Astrocyte (in vitro differentiated cells and primary cell): ENCODE measurements around the gene NKAP. TPM values are rescaled to one million over a fixed set of nuclear protein-coding genes. Genes with fewer than 3 reads are reported as not detected.

ENCODE experiments used
- DNase-seq: peaks from one replicate; pipeline ENCODE4 v3.0.0-alpha.2; 2010; ENCODE audit warnings: low read depth
- FAIRE-seq: peaks from 2 replicates; lab custom pipeline; 2011; peaks lifted over from hg19 to GRCh38; lab: Jason Lieb, UNC
- H2AFZ ChIP-seq: 2 replicates; pipeline ENCODE4 v1.6.0; 2012; ENCODE audit warnings: low read depth, low read length, inconsistent platforms
- H3K27ac ChIP-seq: 2 replicates; pipeline ENCODE4 v1.5.1; 2011; ENCODE audit warnings: low read depth, low read length, inconsistent platforms
- H3K27me3 ChIP-seq: 2 replicates; pipeline ENCODE4 v1.6.0; 2011; ENCODE audit warnings: low read length, inconsistent platforms; ENCODE audit not compliant: insufficient read depth
- H3K36me3 ChIP-seq: 2 replicates; pipeline ENCODE4 v1.5.1; 2011; ENCODE audit warnings: low read length, inconsistent platforms; ENCODE audit not compliant: insufficient read depth
- H3K4me1 ChIP-seq: 2 replicates; pipeline ENCODE4 v1.5.1; 2011; ENCODE audit warnings: low read length, inconsistent platforms; ENCODE audit not compliant: insufficient read depth
- H3K4me2 ChIP-seq: 2 replicates; pipeline ENCODE4 v1.6.0; 2012; ENCODE audit warnings: low read length, inconsistent platforms
- H3K4me3 ChIP-seq: 2 replicates; pipeline ENCODE4 v1.5.1; 2011; ENCODE audit warnings: low read depth, mild to moderate bottlenecking, low read length, inconsistent platforms; ENCODE audit not compliant: insufficient read depth
- H3K79me2 ChIP-seq: 2 replicates; pipeline ENCODE4 v1.6.0; 2012; ENCODE audit warnings: mild to moderate bottlenecking, low read length, inconsistent platforms; ENCODE audit not compliant: insufficient read depth
- H3K9ac ChIP-seq: 2 replicates; pipeline ENCODE4 v1.6.0; 2012; ENCODE audit warnings: mild to moderate bottlenecking, low read length, inconsistent platforms
- H3K9me3 ChIP-seq: 2 replicates; pipeline ENCODE4 v1.5.1; 2012; ENCODE audit warnings: low read depth, mild to moderate bottlenecking, low read length, inconsistent platforms; ENCODE audit not compliant: insufficient read depth
- H4K20me1 ChIP-seq: 2 replicates; pipeline ENCODE4 v1.6.0; 2012; ENCODE audit warnings: low read length, inconsistent platforms; ENCODE audit not compliant: insufficient read depth
- H3K27ac Mint-ChIP-seq: one replicate; pipeline ENCODE4 v1.8.0; 2021; ENCODE audit warnings: mild to moderate bottlenecking, mixed read lengths; ENCODE audit not compliant: unreplicated experiment
- H3K27me3 Mint-ChIP-seq: one replicate; pipeline ENCODE4 v1.8.0; 2021; ENCODE audit warnings: low read depth, mixed read lengths; ENCODE audit not compliant: unreplicated experiment
- H3K36me3 Mint-ChIP-seq: one replicate; pipeline ENCODE4 v1.8.0; 2021; ENCODE audit warnings: low read depth, mixed read lengths; ENCODE audit not compliant: unreplicated experiment
- H3K4me1 Mint-ChIP-seq: one replicate; pipeline ENCODE4 v1.8.0; 2021; ENCODE audit warnings: low read depth, mixed read lengths; ENCODE audit not compliant: unreplicated experiment
- H3K4me3 Mint-ChIP-seq: one replicate; pipeline ENCODE4 v1.8.0; 2021; ENCODE audit warnings: mild to moderate bottlenecking, moderate library complexity, mixed read lengths; ENCODE audit not compliant: unreplicated experiment
- H3K9me3 Mint-ChIP-seq: one replicate; pipeline ENCODE4 v1.8.0; 2021; ENCODE audit warnings: mild to moderate bottlenecking, mixed read lengths; ENCODE audit not compliant: unreplicated experiment
- EZH2 ChIP-seq: IDR thresholded peaks from 2 replicates; pipeline ENCODE4 v1.6.1; 2012; ENCODE audit warnings: mild to moderate bottlenecking, low read length, inconsistent platforms; ENCODE audit not compliant: insufficient read depth
- total RNA-seq: library from RNA; stranded (reverse); gene quantifications from 2 replicates; pipeline ENCODE4 v1.2.1, GENCODE V29; 2021
- TF ChIP-seq, protein P1 (sequence below): IDR thresholded peaks from 2 replicates; pipeline ENCODE4 v1.5.1; 2011; ENCODE audit warnings: low read depth, mild to moderate bottlenecking, inconsistent platforms, low read length, moderate library complexity; ENCODE audit not compliant: insufficient read depth

Gene NKAP
- total RNA-seq, 1 donor from 2014 or later = 7.1 TPM

- Histone ChIP-seq H3K4me2 (no peak overlapping the region), H3K27ac (no peak overlapping the region), H3K9ac (no peak overlapping the region), H2AFZ (no peak overlapping the region), H3K27me3 (no peaks in the 10 kb centered on the region), H3K4me3 (no peak overlapping the region), H3K79me2 (no peaks in the 10 kb centered on the region), H3K36me3 (peaks cover 3% of the 10 kb centered on the region), H3K9me3 (no peaks in the 10 kb centered on the region), H4K20me1 (no peaks in the 10 kb centered on the region), H3K4me1 (no peaks in the 10 kb centered on the region)
- Mint-ChIP-seq H3K27ac (no peak overlapping the region), H3K27me3 (no peaks in the 10 kb centered on the region), H3K36me3 (peaks cover 2% of the 10 kb centered on the region), H3K4me1 (no peaks in the 10 kb centered on the region), H3K4me3 (no peak overlapping the region), H3K9me3 (no peaks in the 10 kb centered on the region)
- FAIRE-seq (peak; percentile 93), DNase-seq (peak; percentile 29)
- no peak for TF ChIP-seq EZH2
- TF ChIP-seq, protein P1, sequence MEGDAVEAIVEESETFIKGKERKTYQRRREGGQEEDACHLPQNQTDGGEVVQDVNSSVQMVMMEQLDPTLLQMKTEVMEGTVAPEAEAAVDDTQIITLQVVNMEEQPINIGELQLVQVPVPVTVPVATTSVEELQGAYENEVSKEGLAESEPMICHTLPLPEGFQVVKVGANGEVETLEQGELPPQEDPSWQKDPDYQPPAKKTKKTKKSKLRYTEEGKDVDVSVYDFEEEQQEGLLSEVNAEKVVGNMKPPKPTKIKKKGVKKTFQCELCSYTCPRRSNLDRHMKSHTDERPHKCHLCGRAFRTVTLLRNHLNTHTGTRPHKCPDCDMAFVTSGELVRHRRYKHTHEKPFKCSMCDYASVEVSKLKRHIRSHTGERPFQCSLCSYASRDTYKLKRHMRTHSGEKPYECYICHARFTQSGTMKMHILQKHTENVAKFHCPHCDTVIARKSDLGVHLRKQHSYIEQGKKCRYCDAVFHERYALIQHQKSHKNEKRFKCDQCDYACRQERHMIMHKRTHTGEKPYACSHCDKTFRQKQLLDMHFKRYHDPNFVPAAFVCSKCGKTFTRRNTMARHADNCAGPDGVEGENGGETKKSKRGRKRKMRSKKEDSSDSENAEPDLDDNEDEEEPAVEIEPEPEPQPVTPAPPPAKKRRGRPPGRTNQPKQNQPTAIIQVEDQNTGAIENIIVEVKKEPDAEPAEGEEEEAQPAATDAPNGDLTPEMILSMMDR = peak; percentile 52
Observed at GRCh38 chrX:119880552-119881437, 62.8 kb downstream of the NKAP start.

- Mint-ChIP-seq H3K36me3 (peaks cover 2% of the 10 kb centered on the region), H3K9me3 (no peaks in the 10 kb centered on the region), H3K27ac (no peak overlapping the region), H3K4me3 (no peak overlapping the region), H3K4me1 (no peaks in the 10 kb centered on the region), H3K27me3 (no peaks in the 10 kb centered on the region)
- no peak overlapping the region for H3K27ac ChIP-seq
- H3K9ac ChIP-seq = no peak overlapping the region
- no peaks in the 10 kb centered on the region for H3K79me2 ChIP-seq
- DNase-seq = no peak
- H4K20me1 ChIP-seq = no peaks in the 10 kb centered on the region
- TF ChIP-seq EZH2 = no peak
- H3K36me3 ChIP-seq = peaks cover 3% of the 10 kb centered on the region
- H3K27me3 ChIP-seq = no peaks in the 10 kb centered on the region
- no peak for FAIRE-seq
- no peaks in the 10 kb centered on the region for H3K4me1 ChIP-seq
- H3K4me3 ChIP-seq = no peak overlapping the region
- no peaks in the 10 kb centered on the region for H3K9me3 ChIP-seq
- no peak overlapping the region for H2AFZ ChIP-seq
- H3K4me2 ChIP-seq = no peak overlapping the region
Observed at GRCh38 chrX:119880076-119880475, 63.5 kb downstream of the NKAP start.

GRCh38 chrX:119878740-119879139 lies 64.8 kb downstream of the NKAP start:
- Histone ChIP-seq H3K27ac (no peak overlapping the region), H3K4me1 (no peaks in the 10 kb centered on the region), H3K9ac (no peak overlapping the region), H3K4me3 (no peak overlapping the region), H3K9me3 (no peaks in the 10 kb centered on the region), H4K20me1 (no peaks in the 10 kb centered on the region), H3K4me2 (no peak overlapping the region), H3K79me2 (peaks cover 3% of the 10 kb centered on the region), H2AFZ (no peak overlapping the region), H3K27me3 (no peaks in the 10 kb centered on the region), H3K36me3 (peaks cover 3% of the 10 kb centered on the region)
- Mint-ChIP-seq H3K27me3 (no peaks in the 10 kb centered on the region), H3K36me3 (peaks cover 2% of the 10 kb centered on the region), H3K4me1 (no peaks in the 10 kb centered on the region), H3K9me3 (no peaks in the 10 kb centered on the region), H3K4me3 (no peak overlapping the region), H3K27ac (no peak overlapping the region)
- TF ChIP-seq EZH2 = no peak
- TF ChIP-seq, protein P1 = no peak
- no peak for DNase-seq
- no peak for FAIRE-seq
